GM12872 (cell line): Measurements from ENCODE around the gene GALNT14.

Source experiments
- CTCF ChIP-seq: IDR thresholded peaks from 3 replicates; pipeline ENCODE4 v1.5.1; 2011; ENCODE audit warnings: low read depth, mild to moderate bottlenecking, low read length, moderate library complexity; ENCODE audit not compliant: insufficient read depth

GALNT14 gene

GRCh38 chr2:31078011-31078410 is 60.2 kb downstream of the GALNT14 start:
- TF ChIP-seq CTCF, result no peak

- TF ChIP-seq CTCF, result no peak
Observed at GRCh38 chr2:31075941-31076590, 62.2 kb downstream of the GALNT14 start.

- TF ChIP-seq CTCF, result no peak
Observed at GRCh38 chr2:31075431-31075830, 62.8 kb downstream of the GALNT14 start.

- no peak for TF ChIP-seq CTCF
Observed at GRCh38 chr2:31071741-31072140, 66.5 kb downstream of the GALNT14 start.

- no peak for TF ChIP-seq CTCF
Observed at GRCh38 chr2:31070339-31071125, 67.7 kb downstream of the GALNT14 start.

GRCh38 chr2:31069643-31070325 is 68.5 kb downstream of the GALNT14 start:
- TF ChIP-seq CTCF, result no peak

GRCh38 chr2:31067259-31067658 is 71.0 kb downstream of the GALNT14 start:
- no peak for TF ChIP-seq CTCF
